Ovary (tissue), 9 donors: ENCODE results near the gene FKBP11. TPM values are rescaled to one million over a fixed set of nuclear protein-coding genes. Genes with fewer than 3 reads are reported as not detected.

Source experiments
- DNase-seq, 5 donors: peaks; one replicate each; pipeline ENCODE4 v3.0.0-alpha.2; 2019 to 2020
- H3K27ac ChIP-seq, 2 donors: fragments of 200-600 bp; one replicate each; pipeline versions ENCODE4 v1.5.1 to v1.8.0; 2019 to 2022
- H3K27me3 ChIP-seq: fragments of 200-600 bp; one replicate; pipeline ENCODE4 v1.8.0; 2022
- H3K36me3 ChIP-seq: fragments of 200-600 bp; sonication (generic); one replicate; pipeline ENCODE4 v1.5.1; 2019
- H3K4me1 ChIP-seq: one replicate; pipeline ENCODE4 v1.8.1; 2013; ENCODE audit warnings: mild to moderate bottlenecking, moderate library complexity; ENCODE audit not compliant: insufficient read depth
- H3K4me3 ChIP-seq: fragments of 200-600 bp; sonication (generic); one replicate; pipeline ENCODE4 v1.5.1; 2017
- H3K9me3 ChIP-seq, 2 donors: fragments of 200-600 bp in 1 of 2; sonication (generic) in 1 of 2; one replicate each; pipeline versions ENCODE4 v1.5.1 to v1.8.1; 2013 to 2019; ENCODE audit warnings: mild to moderate bottlenecking in 1 of 2, moderate library complexity in 1 of 2
- EP300 ChIP-seq: sonication (generic); formaldehyde crosslinking; IDR thresholded peaks from one replicate; pipeline ENCODE4 v1.6.1; 2017; ENCODE audit warnings: antibody characterized with exemption
- POLR2A ChIP-seq: fragments of 450-650 bp; IDR thresholded peaks from one replicate; pipeline ENCODE4 v1.6.1; 2017; ENCODE audit warnings: antibody characterized with exemption, mild to moderate bottlenecking, moderate library complexity
- WGBS, 3 donors: extraction: QIAGEN DNeasy Blood & Tissue Kit in 1 of 3; methylation state at CpG; one replicate each; pipeline versions ENCODE4 v1.1.5 to v1.1.7; 2013 to 2017; 5-methylcytosine and 5-hydroxymethylcytosine counted together
- intact Hi-C, 4 donors: fragments of 100-400 bp; cut with DNase I; formaldehyde crosslinking; loops; one replicate each; pipeline versions ENCODE4 v1.11.0 to v1.15.1; 2022 to 2023
- polyA plus RNA-seq, 2 donors: library from polyadenylated mRNA; stranded (reverse); fragments of 200-250 nt in 1 of 2; fragments of 350-450 nt in 1 of 2; fragmentation: Illumina TruSeq in 1 of 2; extraction: RNeasy Lipid Tissue Mini Kit (QIAGEN cat#74804) in 1 of 2; gene quantifications; one replicate each; pipeline ENCODE4 v1.2.3, GENCODE V29; 2013 to 2014
- total RNA-seq, 7 donors: library from RNA; depleted of rRNA in 2 of 7; stranded (reverse); fragments of >200 nt in 2 of 7; fragmentation: NEBNext Ultra II Directional in 3 of 7; extraction: Animal tissue kit (Norgen Biotek cat#: 25700) in 3 of 7; gene quantifications; one replicate each; pipeline versions ENCODE4 v1.1.0 to v1.2.4, GENCODE V29; 2016 to 2023
- TF ChIP-seq, protein P1 (sequence below), 3 donors: fragments of 450-650 bp in 2 of 3; fragments of 200-600 bp in 1 of 3; IDR thresholded peaks; one replicate each; pipeline versions ENCODE4 v1.5.1 to v1.8.0; 2016 to 2022; ENCODE audit warnings: antibody characterized with exemption in 3 of 3, mild to moderate bottlenecking in 1 of 3
- donor health status: DM: no; HTN: no; CAD: no; lungs with moderate emphysema.
- donor health status: DM: no; HTN: no; CAD: no.
- donor health status: Bipolar disorder and iron deficiency.
- donor health status: DM: yes; HTN: yes; CAD: no.
- donor health status: DM: no; HTN: no; CAD: no.
- donor health status: DM: yes; HTN: yes; CAD: no.

Gene FKBP11
- total and polyA plus RNA-seq, 9 donors = 6.6 to 40.9 (median 15.8) TPM

GRCh38 chr12:48943221-48943620 lies 17.9 kb upstream of the FKBP11 start:
- Histone ChIP-seq H3K4me3 (no peak overlapping the region), H3K4me1 (no peaks in the 10 kb centered on the region), H3K27me3 (no peaks in the 10 kb centered on the region), H3K27ac (no peak overlapping the region), H3K36me3 (no peaks in the 10 kb centered on the region), H3K9me3 (no peaks in the 10 kb centered on the region)
- WGBS, 3 donors = 74 to 93% (median 84%) methylated on average over 4 of the region's 4 CpGs
- intact Hi-C loops = loop anchor here in 1 of 4 donors (5.0 kb wide), 1 partner anchor 91 kb away; the partner anchor contains the start of gene DDX23
- no peak for DNase-seq
- TF ChIP-seq POLR2A (no peak), EP300 (no peak)
- TF ChIP-seq, protein P1, sequence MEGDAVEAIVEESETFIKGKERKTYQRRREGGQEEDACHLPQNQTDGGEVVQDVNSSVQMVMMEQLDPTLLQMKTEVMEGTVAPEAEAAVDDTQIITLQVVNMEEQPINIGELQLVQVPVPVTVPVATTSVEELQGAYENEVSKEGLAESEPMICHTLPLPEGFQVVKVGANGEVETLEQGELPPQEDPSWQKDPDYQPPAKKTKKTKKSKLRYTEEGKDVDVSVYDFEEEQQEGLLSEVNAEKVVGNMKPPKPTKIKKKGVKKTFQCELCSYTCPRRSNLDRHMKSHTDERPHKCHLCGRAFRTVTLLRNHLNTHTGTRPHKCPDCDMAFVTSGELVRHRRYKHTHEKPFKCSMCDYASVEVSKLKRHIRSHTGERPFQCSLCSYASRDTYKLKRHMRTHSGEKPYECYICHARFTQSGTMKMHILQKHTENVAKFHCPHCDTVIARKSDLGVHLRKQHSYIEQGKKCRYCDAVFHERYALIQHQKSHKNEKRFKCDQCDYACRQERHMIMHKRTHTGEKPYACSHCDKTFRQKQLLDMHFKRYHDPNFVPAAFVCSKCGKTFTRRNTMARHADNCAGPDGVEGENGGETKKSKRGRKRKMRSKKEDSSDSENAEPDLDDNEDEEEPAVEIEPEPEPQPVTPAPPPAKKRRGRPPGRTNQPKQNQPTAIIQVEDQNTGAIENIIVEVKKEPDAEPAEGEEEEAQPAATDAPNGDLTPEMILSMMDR (IDR thresholded peaks at IDR 0.05) = no peak

GRCh38 chr12:48940181-48940580 lies 14.9 kb upstream of the FKBP11 start:
- H3K36me3 ChIP-seq = no peaks in the 10 kb centered on the region
- intact Hi-C loops = loop anchor here in 1 of 4 donors (5.0 kb wide), 1 partner anchor 88 kb away; the partner anchor contains the start of gene DDX23
- WGBS, 3 donors = 78 to 87% (median 80%) methylated on average over 3 of the region's 3 CpGs
- no peak for DNase-seq
- no peaks in the 10 kb centered on the region for H3K4me1 ChIP-seq
- H3K9me3 ChIP-seq = no peaks in the 10 kb centered on the region
- H3K27me3 ChIP-seq = no peaks in the 10 kb centered on the region
- H3K27ac ChIP-seq = no peak overlapping the region
- no peak overlapping the region for H3K4me3 ChIP-seq
- TF ChIP-seq POLR2A = no peak

GRCh38 chr12:48938805-48939204 lies 13.5 kb upstream of the FKBP11 start:
- no peaks in the 10 kb centered on the region for H3K36me3 ChIP-seq

GRCh38 chr12:48937170-48937569 lies 11.9 kb upstream of the FKBP11 start:
- TF ChIP-seq EP300 = no peak
- no peak for TF ChIP-seq POLR2A
- TF ChIP-seq, protein P1 (IDR thresholded peaks at IDR 0.05) = no peak
- Histone ChIP-seq H3K27me3 (no peaks in the 10 kb centered on the region), H3K4me3 (no peak overlapping the region), H3K36me3 (no peaks in the 10 kb centered on the region), H3K4me1 (no peaks in the 10 kb centered on the region), H3K27ac (no peak overlapping the region), H3K9me3 (no peaks in the 10 kb centered on the region)
- 82 to 88% (median 84%) methylated on average over 6 of the region's 6 CpGs for WGBS, 3 donors
- intact Hi-C loops = loop anchor here in 1 of 4 donors (5.0 kb wide), 1 partner anchor 85 kb away; the partner anchor contains the start of gene DDX23
- no peak for DNase-seq

More at GRCh38 chr12:48938805-48939204, 13.5 kb upstream of the FKBP11 start:
- 86 to 89% (median 87%) methylated on average over 7 of the region's 7 CpGs for WGBS, 3 donors
- H3K27me3 ChIP-seq = no peaks in the 10 kb centered on the region
- no peaks in the 10 kb centered on the region for H3K4me1 ChIP-seq
- no peak overlapping the region for H3K4me3 ChIP-seq
- TF ChIP-seq, protein P1 (IDR thresholded peaks at IDR 0.05) = no peak
- TF ChIP-seq POLR2A (no peak), EP300 (no peak)
- no peaks in the 10 kb centered on the region for H3K9me3 ChIP-seq
- DNase-seq = no peak
- intact Hi-C loops = loop anchor here in 1 of 4 donors (5.0 kb wide), 1 partner anchor 87 kb away; the partner anchor contains the start of gene DDX23
- no peak overlapping the region for H3K27ac ChIP-seq

DNA sequence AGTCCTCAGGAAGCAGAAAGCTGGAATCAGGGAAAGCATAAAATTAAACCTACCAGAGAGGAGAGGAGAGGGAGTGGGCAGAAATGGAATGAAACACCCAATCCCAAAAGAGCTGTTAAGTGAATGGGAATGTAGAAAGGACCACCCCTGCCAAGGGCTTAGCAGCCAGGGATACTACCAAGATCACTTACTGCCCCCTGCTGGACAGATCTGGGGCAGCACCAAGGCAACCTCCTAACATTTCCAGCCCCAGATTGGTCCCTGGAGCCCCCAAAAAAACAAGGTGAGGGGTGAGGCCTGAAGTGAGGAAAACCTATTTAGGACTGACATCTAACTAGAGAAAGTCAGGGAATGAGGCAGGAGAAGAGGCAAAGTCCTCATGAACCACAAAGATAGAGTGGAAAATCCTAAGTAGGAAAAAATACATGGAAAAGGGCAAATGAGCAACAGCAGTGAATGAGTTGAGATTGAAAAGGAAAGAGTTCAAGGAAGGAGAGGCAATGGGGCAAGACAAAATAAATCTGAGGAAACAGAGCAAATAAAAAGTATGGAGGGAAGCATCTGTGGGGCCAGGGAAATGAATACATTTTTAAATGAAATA lies 11.2 kb upstream of the FKBP11 start:
- no peaks in the 10 kb centered on the region for H3K9me3 ChIP-seq
- H3K27me3 ChIP-seq = no peaks in the 10 kb centered on the region
- intact Hi-C loops = loop anchor here in 1 of 4 donors (5.0 kb wide), 1 partner anchor 84 kb away; the partner anchor contains the start of gene DDX23
- TF ChIP-seq EP300 = no peak
- TF ChIP-seq, protein P1 (IDR thresholded peaks at IDR 0.05) = peak; percentile 40 to 78 (median 66)
- H3K4me3 ChIP-seq = no peak overlapping the region
- H3K27ac ChIP-seq = no peak overlapping the region
- no peaks in the 10 kb centered on the region for H3K4me1 ChIP-seq
- DNase-seq = peak; percentile 58 to 82 (median 76)
- H3K36me3 ChIP-seq = no peaks in the 10 kb centered on the region
